B cell (primary cell): ENCODE results near the gene SERPINA12. TPM values are rescaled to one million over a fixed set of nuclear protein-coding genes. Genes with fewer than 3 reads are reported as not detected.

Source experiments
- ATAC-seq: fragments of 200-7000 bp; cut with Tn5 transposase; one replicate; pipeline ENCODE4 v1.10.0; 2021; ENCODE audit warnings: low read depth, mild to moderate bottlenecking, moderate number of reproducible peaks, moderate library complexity
- CTCF ChIA-PET: fragments of 350-600 bp; sonication (Branson Sonifier 250); formaldehyde crosslinking; loops from one replicate; lab custom pipeline; 2021; ENCODE audit warnings: antibody characterized with exemption, inconsistent platforms; lab: Charles Lee
- POLR2A ChIA-PET: fragments of 350-600 bp; sonication (Branson Sonifier 250); formaldehyde crosslinking; loops from one replicate; lab custom pipeline; 2021; ENCODE audit warnings: antibody characterized with exemption; lab: Charles Lee
- DNase-seq: peaks from one replicate; pipeline ENCODE4 v3.0.0; 2013
- H2AFZ ChIP-seq: 2 replicates; pipeline ENCODE4 v1.6.1; 2012; ENCODE audit warnings: mild to moderate bottlenecking, low read depth, low read length; ENCODE audit not compliant: insufficient read depth, poor library complexity, severe bottlenecking
- H3K27ac ChIP-seq, 2 donors: 1 replicate in 1 of 2; 2 replicates in 1 of 2; pipeline ENCODE4 v1.5.1; 2012 to 2013; ENCODE audit warnings: low read length in 2 of 2, mild to moderate bottlenecking in 2 of 2, moderate library complexity in 1 of 2
- H3K27me3 ChIP-seq, 4 experiments: fragments of 200-600 bp in 1 of 4; sonication (generic) in 1 of 4; replicated peaks in 1 of 4; 1 replicate in 2 of 4; 2 replicates in 2 of 4; pipeline versions ENCODE4 v1.6.1 to v1.7.0; 2013 to 2016; ENCODE audit warnings: low read length in 3 of 4, mild to moderate bottlenecking in 2 of 4, mixed read lengths in 1 of 4, moderate library complexity in 1 of 4; ENCODE audit not compliant: insufficient read depth in 4 of 4, control insufficient read depth in 3 of 4; ENCODE audit errors: control extremely low read depth in 1 of 4
- H3K36me3 ChIP-seq, 2 experiments: replicated peaks in 1 of 2; 1 replicate in 1 of 2; 2 replicates in 1 of 2; pipeline versions ENCODE4 v1.6.1 to v1.7.1; 2013; ENCODE audit warnings: low read length in 1 of 2; ENCODE audit not compliant: insufficient read depth in 2 of 2, control insufficient read depth in 1 of 2; ENCODE audit errors: control extremely low read depth in 1 of 2, extremely low read depth in 1 of 2
- H3K4me1 ChIP-seq, 2 donors: fragments of 200-600 bp in 1 of 2; sonication (generic) in 1 of 2; 1 replicate in 1 of 2; 2 replicates in 1 of 2; pipeline versions ENCODE4 v1.5.1 to v1.6.1; 2013 to 2017; ENCODE audit warnings: low read length in 2 of 2; ENCODE audit not compliant: control insufficient read depth in 2 of 2, insufficient read depth in 2 of 2
- H3K4me2 ChIP-seq: replicated peaks from 2 replicates; pipeline ENCODE3; 2012; ENCODE audit warnings: mild to moderate bottlenecking, low read depth, low read length; ENCODE audit not compliant: poor library complexity, severe bottlenecking
- H3K4me3 ChIP-seq, 5 experiments: fragments of 200-600 bp in 1 of 5; sonication (generic) in 1 of 5; 1 replicate in 3 of 5; 2 replicates in 2 of 5; pipeline versions ENCODE4 v1.5.1 to v1.7.0; 2011 to 2016; ENCODE audit warnings: low read length in 4 of 5, mild to moderate bottlenecking in 4 of 5, low read depth in 2 of 5, control low read depth in 1 of 5, moderate library complexity in 1 of 5; ENCODE audit not compliant: insufficient read depth in 1 of 5; ENCODE audit errors: control extremely low read depth in 1 of 5, extremely low read depth in 1 of 5
- H3K79me2 ChIP-seq: fragments of 200-600 bp; sonication (generic); one replicate; pipeline ENCODE4 v1.6.0; 2016; ENCODE audit warnings: low read length; ENCODE audit not compliant: control insufficient read depth, insufficient read depth
- H3K9ac ChIP-seq: fragments of 200-600 bp; sonication (generic); 2 replicates; pipeline ENCODE4 v1.6.1; 2017; ENCODE audit warnings: mild to moderate bottlenecking, low read length, moderate library complexity
- H3K9me3 ChIP-seq, 3 donors: one replicate each; pipeline versions ENCODE4 v1.6.1 to v1.7.1; 2013; ENCODE audit warnings: low read length in 2 of 3; ENCODE audit not compliant: control insufficient read depth in 2 of 3, insufficient read depth in 1 of 3; ENCODE audit errors: control extremely low read depth in 1 of 3
- H4K20me1 ChIP-seq: 2 replicates; pipeline ENCODE4 v1.6.0; 2012; ENCODE audit warnings: mild to moderate bottlenecking, low read length; ENCODE audit not compliant: insufficient read depth, control insufficient read depth, poor library complexity, severe bottlenecking
- H3K27ac Mint-ChIP-seq: one replicate; pipeline ENCODE4 v1.8.0; 2021; ENCODE audit warnings: mixed read lengths
- H3K27me3 Mint-ChIP-seq: one replicate; pipeline ENCODE4 v1.8.0; 2021; ENCODE audit warnings: mixed read lengths
- H3K4me1 Mint-ChIP-seq: one replicate; pipeline ENCODE4 v1.8.0; 2021; ENCODE audit warnings: mixed read lengths
- H3K4me3 Mint-ChIP-seq: one replicate; pipeline ENCODE4 v1.8.0; 2021; ENCODE audit warnings: mixed read lengths
- H3K9me3 Mint-ChIP-seq: one replicate; pipeline ENCODE4 v1.8.0; 2022; ENCODE audit warnings: mixed read lengths; ENCODE audit not compliant: insufficient read depth
- CTCF ChIP-seq: fragments of 200-600 bp; IDR thresholded peaks from one replicate; pipeline ENCODE4 v1.8.0; 2022; ENCODE audit warnings: antibody characterized with exemption, mild to moderate bottlenecking
- EZH2 ChIP-seq: IDR thresholded peaks from 2 replicates; pipeline ENCODE4 v1.6.1; 2012; ENCODE audit warnings: borderline replicate concordance, low read depth, mild to moderate bottlenecking, moderate library complexity, low read length; ENCODE audit not compliant: insufficient read depth, poor library complexity, severe bottlenecking
- WGBS: methylation state at CpG from one replicate; pipeline ENCODE4 v1.1.5; 2013; ENCODE audit warnings: missing lambda C conversion rate; ENCODE audit not compliant: insufficient coverage; 5-methylcytosine and 5-hydroxymethylcytosine counted together
- intact Hi-C: fragments of 100-400 bp; cut with micrococcal nuclease; formaldehyde crosslinking; loops from one replicate; pipeline ENCODE4 v1.10.0; 2022
- polyA plus RNA-seq: library from polyadenylated mRNA; depleted of rRNA; stranded (reverse); fragments of >200 nt; gene quantifications from 2 replicates; pipeline ENCODE4 v1.2.3, GENCODE V29; 2012
- total RNA-seq, 2 donors: library from RNA; stranded (reverse); fragments of 120-200 nt in 1 of 2; gene quantifications; 1 replicate in 1 of 2; 2 replicates in 1 of 2; pipeline versions ENCODE4 v1.2.3 to v1.2.4, GENCODE V29; 2013 to 2022

SERPINA12 gene
- total and polyA plus RNA-seq, 2 donors (not counting 1 experiment from before 2014, with no cell fraction given), result not detected

- H2AFZ ChIP-seq, result no peak overlapping the region
- H3K4me2 ChIP-seq, result no peak overlapping the region
- H3K9ac ChIP-seq, result no peak overlapping the region
- ChIA-PET CTCF (interaction anchor here (0.6 to 2.8 kb wide), 8 partner anchors 8 to 1321 kb away, joined by 3 to 25 read pairs (median 4); no protein-coding TSS in a partner anchor), POLR2A (no interaction called here)
- Mint-ChIP-seq H3K9me3 (peaks cover under 1% of the 10 kb centered on the region), H3K4me1 (no peaks in the 10 kb centered on the region), H3K27me3 (peaks cover 31% of the 10 kb centered on the region), H3K4me3 (no peak overlapping the region), H3K27ac (no peak overlapping the region)
- WGBS, result 16% methylated on average over 17 of the region's 24 CpGs
- no peak overlapping the region for H3K27ac ChIP-seq
- DNase-seq, result peak; percentile 45
- H3K4me3 ChIP-seq, result no peak overlapping the region
- H3K36me3 ChIP-seq, result no peaks in the 10 kb centered on the region
- H3K27me3 ChIP-seq, result peaks cover 0 to 13% (median 0%) of the 10 kb centered on the region in 4 experiments
- peaks cover 0 to 28% (median 0%) of the 10 kb centered on the region in 3 donors for H3K9me3 ChIP-seq
- intact Hi-C loops, result no loop called here
- no peaks in the 10 kb centered on the region for H4K20me1 ChIP-seq
- no peaks in the 10 kb centered on the region for H3K79me2 ChIP-seq
- peak; percentile 31 for ATAC-seq
- no peak for TF ChIP-seq EZH2
- TF ChIP-seq CTCF, result peak; percentile 76
- no peaks in the 10 kb centered on the region for H3K4me1 ChIP-seq
Observed at GRCh38 chr14:94548999-94549985, 40.0 kb upstream of the SERPINA12 start.
